Prostate gland (tissue), 2 donors: ENCODE data around the gene PLOD2.

Experiments
- POLR2A ChIP-seq: fragments of 450-650 bp; IDR thresholded peaks from one replicate; pipeline ENCODE4 v1.6.1; 2016; ENCODE audit warnings: antibody characterized with exemption, mild to moderate bottlenecking
- TF ChIP-seq, protein P1 (sequence below), 4 experiments: fragments of 200-600 bp in 2 of 4; fragments of 450-650 bp in 2 of 4; sonication (generic) in 2 of 4; IDR thresholded peaks; 1 replicate in 3 of 4; 2 replicates in 1 of 4; pipeline ENCODE4 v1.5.1; 2016 to 2019; ENCODE audit warnings: antibody characterized with exemption in 4 of 4, mild to moderate bottlenecking in 2 of 4, moderate library complexity in 2 of 4

DNA sequence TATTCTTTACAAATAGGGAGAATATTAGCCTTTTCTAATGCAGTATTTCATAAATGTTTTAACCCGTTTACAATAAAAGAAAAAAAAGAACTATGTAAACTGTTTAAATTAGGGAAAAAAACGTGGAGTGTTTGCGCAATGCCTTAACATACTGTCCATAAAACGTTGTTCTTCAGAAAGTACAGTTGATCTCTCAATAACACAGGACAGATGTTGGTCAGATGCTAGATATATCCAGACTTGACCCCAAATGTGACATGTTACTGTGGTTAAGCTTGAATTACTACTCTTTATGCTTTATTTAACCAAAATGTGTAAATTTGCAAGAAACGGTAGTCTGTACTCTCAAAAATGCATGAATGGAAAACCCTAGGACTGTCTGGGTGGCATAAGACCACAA is 110.3 kb downstream of the PLOD2 start:
- TF ChIP-seq POLR2A: no peak
- TF ChIP-seq, protein P1, sequence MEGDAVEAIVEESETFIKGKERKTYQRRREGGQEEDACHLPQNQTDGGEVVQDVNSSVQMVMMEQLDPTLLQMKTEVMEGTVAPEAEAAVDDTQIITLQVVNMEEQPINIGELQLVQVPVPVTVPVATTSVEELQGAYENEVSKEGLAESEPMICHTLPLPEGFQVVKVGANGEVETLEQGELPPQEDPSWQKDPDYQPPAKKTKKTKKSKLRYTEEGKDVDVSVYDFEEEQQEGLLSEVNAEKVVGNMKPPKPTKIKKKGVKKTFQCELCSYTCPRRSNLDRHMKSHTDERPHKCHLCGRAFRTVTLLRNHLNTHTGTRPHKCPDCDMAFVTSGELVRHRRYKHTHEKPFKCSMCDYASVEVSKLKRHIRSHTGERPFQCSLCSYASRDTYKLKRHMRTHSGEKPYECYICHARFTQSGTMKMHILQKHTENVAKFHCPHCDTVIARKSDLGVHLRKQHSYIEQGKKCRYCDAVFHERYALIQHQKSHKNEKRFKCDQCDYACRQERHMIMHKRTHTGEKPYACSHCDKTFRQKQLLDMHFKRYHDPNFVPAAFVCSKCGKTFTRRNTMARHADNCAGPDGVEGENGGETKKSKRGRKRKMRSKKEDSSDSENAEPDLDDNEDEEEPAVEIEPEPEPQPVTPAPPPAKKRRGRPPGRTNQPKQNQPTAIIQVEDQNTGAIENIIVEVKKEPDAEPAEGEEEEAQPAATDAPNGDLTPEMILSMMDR (IDR thresholded peaks at IDR 0.05): no peak
